ENCODE data around the gene CTSC.

DNA sequence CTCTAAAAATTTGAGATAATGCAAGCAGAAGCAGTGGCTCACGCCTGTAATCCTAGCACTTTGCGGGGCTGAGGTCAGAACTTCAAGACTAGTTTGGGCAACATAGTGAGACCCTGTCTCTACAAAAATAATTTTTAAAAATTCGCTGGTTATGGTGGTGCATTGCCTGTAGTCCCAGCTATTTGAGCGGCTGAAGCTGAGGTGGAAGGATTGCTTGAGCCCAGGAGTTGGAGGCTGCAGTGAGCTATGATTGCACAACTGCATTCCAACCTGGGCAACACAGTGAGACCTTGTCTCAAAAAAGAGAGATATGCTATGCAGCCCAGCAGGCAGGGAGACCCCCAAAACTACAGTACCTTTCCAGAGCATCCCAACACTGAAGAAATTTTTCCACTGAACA lies 2.3 kb downstream of the CTSC start:
- TF ChIP-seq CTCF (conservative IDR thresholded peaks at IDR 0.05), result no peak
- TF ChIP-seq EZH2 (IDR thresholded peaks at IDR 0.05; ENCODE audit: low read depth), result no peak

Measured in PC-9 (cell line).